Activated T-cell treated with anti-CD3 and anti-CD28 coated beads, Interleukin-2, amount 50 U/mL, for 24 hours (primary cell): ENCODE measurements around the gene RYR3.

Experiments used
- DNase-seq: peaks from one replicate; pipeline ENCODE4 v3.0.0-alpha.2; 2020
- H3K27ac Mint-ChIP-seq: 2 replicates; pipeline ENCODE4 v1.8.0; 2020; ENCODE audit warnings: mild to moderate bottlenecking, mixed read lengths
- H3K27me3 Mint-ChIP-seq: 2 replicates; pipeline ENCODE4 v1.8.0; 2020; ENCODE audit warnings: mixed read lengths
- H3K36me3 Mint-ChIP-seq: 2 replicates; pipeline ENCODE4 v1.8.0; 2020; ENCODE audit warnings: low read depth, mixed read lengths
- H3K4me1 Mint-ChIP-seq: 2 replicates; pipeline ENCODE4 v1.8.0; 2020; ENCODE audit warnings: low read depth, mixed read lengths
- H3K4me3 Mint-ChIP-seq: 2 replicates; pipeline ENCODE4 v1.8.0; 2020; ENCODE audit warnings: mild to moderate bottlenecking, moderate library complexity, mixed read lengths
- H3K9me3 Mint-ChIP-seq: 2 replicates; pipeline ENCODE4 v1.8.0; 2020; ENCODE audit warnings: mixed read lengths

Gene RYR3

GRCh38 chr15:33467146-33467815 lies 156.5 kb downstream of the RYR3 start:
- H3K27ac Mint-ChIP-seq: no peak overlapping the region
- H3K4me1 Mint-ChIP-seq: no peaks in the 10 kb centered on the region

DNA sequence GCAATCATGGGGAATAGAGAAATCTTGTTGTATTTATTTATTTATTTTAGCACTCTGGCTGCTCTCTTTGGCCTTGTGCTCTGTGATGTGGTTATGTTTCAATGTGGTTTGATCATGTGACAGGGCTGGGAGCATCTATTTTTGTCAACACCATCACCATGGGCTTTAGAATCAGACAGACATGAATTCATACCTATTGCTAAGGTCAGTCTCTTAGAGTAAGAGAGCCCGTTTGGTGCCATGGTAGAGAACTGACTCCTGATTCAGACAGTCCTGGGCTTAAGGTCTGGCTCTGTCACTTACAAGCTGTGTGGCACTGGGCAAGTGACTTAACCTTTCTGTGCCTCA lies 157.0 kb downstream of the RYR3 start:
- Mint-ChIP-seq H3K27me3 (peaks cover 6% of the 10 kb centered on the region), H3K27ac (no peak overlapping the region), H3K9me3 (no peaks in the 10 kb centered on the region), H3K4me1 (no peaks in the 10 kb centered on the region), H3K36me3 (no peaks in the 10 kb centered on the region), H3K4me3 (no peak overlapping the region)
- no peak for DNase-seq

More at GRCh38 chr15:33467146-33467815, 156.5 kb downstream of the RYR3 start:
- Mint-ChIP-seq H3K9me3 (no peaks in the 10 kb centered on the region), H3K4me3 (no peak overlapping the region), H3K36me3 (no peaks in the 10 kb centered on the region), H3K27me3 (peaks cover 6% of the 10 kb centered on the region)
- no peak for DNase-seq

GRCh38 chr15:33468740-33469139 lies 158.0 kb downstream of the RYR3 start:
- H3K4me3 Mint-ChIP-seq: no peak overlapping the region
- H3K4me1 Mint-ChIP-seq: no peaks in the 10 kb centered on the region
- no peak overlapping the region for H3K27ac Mint-ChIP-seq
- DNase-seq: no peak
- no peaks in the 10 kb centered on the region for H3K36me3 Mint-ChIP-seq
- peaks cover 3% of the 10 kb centered on the region for H3K27me3 Mint-ChIP-seq
- H3K9me3 Mint-ChIP-seq: no peaks in the 10 kb centered on the region

- no peak for DNase-seq
- no peak overlapping the region for H3K27ac Mint-ChIP-seq
- H3K9me3 Mint-ChIP-seq: no peaks in the 10 kb centered on the region
- H3K36me3 Mint-ChIP-seq: no peaks in the 10 kb centered on the region
- no peak overlapping the region for H3K4me3 Mint-ChIP-seq
- H3K27me3 Mint-ChIP-seq: no peaks in the 10 kb centered on the region
- no peaks in the 10 kb centered on the region for H3K4me1 Mint-ChIP-seq
These were observed 162.2 kb downstream of the RYR3 start for GRCh38 chr15:33473005-33473404.

GRCh38 chr15:33473714-33474113 lies 162.9 kb downstream of the RYR3 start:
- Mint-ChIP-seq H3K4me1 (no peaks in the 10 kb centered on the region), H3K36me3 (no peaks in the 10 kb centered on the region), H3K27me3 (no peaks in the 10 kb centered on the region), H3K27ac (no peak overlapping the region), H3K9me3 (no peaks in the 10 kb centered on the region), H3K4me3 (no peak overlapping the region)
- no peak for DNase-seq

DNA sequence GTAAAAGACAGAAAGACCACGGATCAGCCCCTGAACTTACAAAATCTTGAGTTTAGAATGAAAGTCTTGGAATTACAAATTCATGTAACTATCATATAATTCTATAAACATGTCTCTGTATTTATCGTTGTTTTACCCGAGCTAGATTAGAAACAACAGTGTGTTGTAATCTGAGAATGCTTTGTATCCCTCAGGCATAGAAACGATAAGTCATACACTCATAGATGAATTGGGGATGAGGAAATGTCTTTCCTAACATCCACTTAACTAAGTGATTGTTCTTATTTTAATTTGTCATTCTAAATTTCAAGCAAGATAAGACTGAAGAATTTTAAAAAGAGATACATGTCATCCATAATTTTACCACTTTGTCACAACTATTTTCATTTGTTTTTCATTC lies 165.3 kb downstream of the RYR3 start:
- peaks cover 3% of the 10 kb centered on the region for H3K27me3 Mint-ChIP-seq
- H3K4me1 Mint-ChIP-seq: no peaks in the 10 kb centered on the region
- no peak for DNase-seq

GRCh38 chr15:33476908-33477307 lies 166.1 kb downstream of the RYR3 start:
- Mint-ChIP-seq H3K4me3 (no peak overlapping the region), H3K27me3 (peaks cover 3% of the 10 kb centered on the region), H3K36me3 (no peaks in the 10 kb centered on the region), H3K9me3 (peaks cover 3% of the 10 kb centered on the region), H3K27ac (no peak overlapping the region), H3K4me1 (no peaks in the 10 kb centered on the region)
- no peak for DNase-seq

More for the DNA sequence above, 165.3 kb downstream of the RYR3 start:
- Mint-ChIP-seq H3K4me3 (no peak overlapping the region), H3K9me3 (peaks cover 3% of the 10 kb centered on the region), H3K27ac (no peak overlapping the region), H3K36me3 (no peaks in the 10 kb centered on the region)

GRCh38 chr15:33489335-33489734 lies 178.6 kb downstream of the RYR3 start:
- DNase-seq: no peak
- H3K27ac Mint-ChIP-seq: no peak overlapping the region
- H3K9me3 Mint-ChIP-seq: peaks cover 6% of the 10 kb centered on the region
- peaks cover 5% of the 10 kb centered on the region for H3K27me3 Mint-ChIP-seq
- no peaks in the 10 kb centered on the region for H3K4me1 Mint-ChIP-seq
- no peaks in the 10 kb centered on the region for H3K36me3 Mint-ChIP-seq
- no peak overlapping the region for H3K4me3 Mint-ChIP-seq

- DNase-seq: no peak
- Mint-ChIP-seq H3K27ac (no peak overlapping the region), H3K36me3 (no peaks in the 10 kb centered on the region), H3K4me1 (no peaks in the 10 kb centered on the region), H3K9me3 (peaks cover 6% of the 10 kb centered on the region), H3K27me3 (peaks cover 5% of the 10 kb centered on the region), H3K4me3 (no peak overlapping the region)
These were observed 179.9 kb downstream of the RYR3 start for GRCh38 chr15:33490703-33491102.

DNA sequence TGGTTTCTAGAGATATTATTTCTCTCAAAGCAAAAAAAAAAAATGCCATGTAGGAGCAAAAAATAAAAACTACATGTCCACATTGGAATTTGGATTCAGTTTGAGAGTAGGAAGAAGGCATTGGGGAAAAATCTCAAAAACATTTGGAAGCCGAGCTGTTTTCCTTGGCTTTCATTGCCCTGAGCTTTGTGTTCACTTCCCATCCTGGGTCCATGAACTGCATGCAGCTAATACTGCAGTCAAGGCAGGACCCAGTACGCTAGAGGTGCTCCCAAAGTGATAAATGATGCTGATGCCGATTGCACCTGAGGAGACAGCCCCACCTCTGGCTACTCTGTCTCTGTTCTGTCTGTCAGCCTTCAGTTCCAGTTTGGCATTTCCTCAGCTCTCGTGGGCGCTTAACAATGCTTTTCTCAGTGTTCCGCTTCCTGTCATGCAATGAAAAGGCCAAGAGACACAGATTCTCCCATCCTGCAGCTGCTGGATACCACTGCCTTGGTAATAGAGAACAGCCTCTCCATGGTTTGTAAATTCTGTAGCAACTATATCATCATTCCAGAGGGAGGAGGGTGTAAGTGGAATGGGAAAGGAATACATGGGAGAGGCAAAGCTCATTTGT lies 181.8 kb downstream of the RYR3 start:
- no peak overlapping the region for H3K4me3 Mint-ChIP-seq
- H3K36me3 Mint-ChIP-seq: no peaks in the 10 kb centered on the region
- no peak for DNase-seq
- no peak overlapping the region for H3K27ac Mint-ChIP-seq
- H3K9me3 Mint-ChIP-seq: peaks cover 6% of the 10 kb centered on the region
- no peaks in the 10 kb centered on the region for H3K4me1 Mint-ChIP-seq
- peaks cover 8% of the 10 kb centered on the region for H3K27me3 Mint-ChIP-seq

DNA sequence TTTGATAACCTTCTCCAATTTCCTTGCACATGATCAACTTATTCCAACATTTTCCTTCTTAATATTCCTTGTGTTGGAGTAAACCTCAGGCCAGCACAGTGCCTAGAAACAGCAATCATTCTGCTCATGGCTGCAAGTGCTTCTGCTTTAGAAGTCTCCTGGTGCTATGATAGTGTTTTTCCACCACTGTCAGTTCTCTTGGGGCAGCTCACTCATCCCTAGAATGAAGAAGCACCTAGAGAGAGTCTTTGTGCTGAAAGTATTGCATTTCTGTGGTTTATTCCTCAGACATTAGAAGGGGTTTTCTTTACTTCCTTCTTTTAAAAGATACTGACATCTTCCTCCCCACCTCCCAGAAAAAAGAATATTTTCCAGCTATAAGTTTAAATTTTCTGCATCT lies 183.5 kb downstream of the RYR3 start:
- Mint-ChIP-seq H3K27me3 (peaks cover 15% of the 10 kb centered on the region), H3K4me1 (no peaks in the 10 kb centered on the region), H3K27ac (no peak overlapping the region), H3K36me3 (no peaks in the 10 kb centered on the region), H3K4me3 (no peak overlapping the region), H3K9me3 (peaks cover 4% of the 10 kb centered on the region)
- no peak for DNase-seq

GRCh38 chr15:33500432-33501195 lies 189.8 kb downstream of the RYR3 start:
- Mint-ChIP-seq H3K4me1 (no peaks in the 10 kb centered on the region), H3K27me3 (peaks cover 42% of the 10 kb centered on the region), H3K36me3 (no peaks in the 10 kb centered on the region), H3K9me3 (no peaks in the 10 kb centered on the region), H3K4me3 (no peak overlapping the region), H3K27ac (no peak overlapping the region)
- DNase-seq: no peak

- no peaks in the 10 kb centered on the region for H3K9me3 Mint-ChIP-seq
- H3K4me3 Mint-ChIP-seq: no peak overlapping the region
- no peaks in the 10 kb centered on the region for H3K4me1 Mint-ChIP-seq
- no peak for DNase-seq
- H3K27ac Mint-ChIP-seq: no peak overlapping the region
- H3K27me3 Mint-ChIP-seq: peaks cover 37% of the 10 kb centered on the region
- H3K36me3 Mint-ChIP-seq: no peaks in the 10 kb centered on the region
These were observed 192.9 kb downstream of the RYR3 start for GRCh38 chr15:33503681-33504080.

GRCh38 chr15:33506781-33507296 lies 196.1 kb downstream of the RYR3 start:
- Mint-ChIP-seq H3K4me1 (no peaks in the 10 kb centered on the region), H3K4me3 (no peak overlapping the region), H3K27me3 (peaks cover 30% of the 10 kb centered on the region), H3K27ac (no peak overlapping the region), H3K9me3 (no peaks in the 10 kb centered on the region), H3K36me3 (no peaks in the 10 kb centered on the region)
- DNase-seq: no peak

DNA sequence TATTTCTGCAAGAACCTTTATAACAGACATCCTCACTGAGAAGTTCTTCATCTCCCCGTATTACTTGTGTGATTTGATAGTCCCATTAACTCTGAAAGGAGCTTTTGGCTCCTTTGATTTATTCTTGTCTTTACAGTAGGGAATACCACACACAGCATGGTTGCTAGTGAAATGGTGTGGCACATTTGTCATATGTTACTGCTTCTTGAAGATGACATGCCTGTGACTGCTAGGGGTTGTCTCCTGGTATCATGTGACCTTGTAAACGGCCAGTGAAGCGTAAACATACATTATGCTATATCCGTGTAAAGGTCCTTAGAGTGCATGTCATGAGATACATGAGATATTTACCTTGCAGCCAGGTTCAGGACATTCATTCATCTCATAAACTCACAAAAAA lies 197.9 kb downstream of the RYR3 start:
- no peaks in the 10 kb centered on the region for H3K4me1 Mint-ChIP-seq
- no peaks in the 10 kb centered on the region for H3K36me3 Mint-ChIP-seq
- DNase-seq: no peak
- H3K4me3 Mint-ChIP-seq: no peak overlapping the region
- H3K27me3 Mint-ChIP-seq: peaks cover 28% of the 10 kb centered on the region
- H3K9me3 Mint-ChIP-seq: no peaks in the 10 kb centered on the region
- no peak overlapping the region for H3K27ac Mint-ChIP-seq
